GM20000 (cell line): Measurements from ENCODE around the gene UBTD1.

Experiments
- DNase-seq: peaks from one replicate; pipeline ENCODE4 v3.0.0; 2012; ENCODE audit warnings: low spot score
- TF ChIP-seq, protein P1 (sequence below): IDR thresholded peaks from 2 replicates; pipeline ENCODE4 v1.5.1; 2012; ENCODE audit warnings: mild to moderate bottlenecking, control low read depth; ENCODE audit errors: extremely low read depth, missing control alignments

Gene UBTD1

DNA sequence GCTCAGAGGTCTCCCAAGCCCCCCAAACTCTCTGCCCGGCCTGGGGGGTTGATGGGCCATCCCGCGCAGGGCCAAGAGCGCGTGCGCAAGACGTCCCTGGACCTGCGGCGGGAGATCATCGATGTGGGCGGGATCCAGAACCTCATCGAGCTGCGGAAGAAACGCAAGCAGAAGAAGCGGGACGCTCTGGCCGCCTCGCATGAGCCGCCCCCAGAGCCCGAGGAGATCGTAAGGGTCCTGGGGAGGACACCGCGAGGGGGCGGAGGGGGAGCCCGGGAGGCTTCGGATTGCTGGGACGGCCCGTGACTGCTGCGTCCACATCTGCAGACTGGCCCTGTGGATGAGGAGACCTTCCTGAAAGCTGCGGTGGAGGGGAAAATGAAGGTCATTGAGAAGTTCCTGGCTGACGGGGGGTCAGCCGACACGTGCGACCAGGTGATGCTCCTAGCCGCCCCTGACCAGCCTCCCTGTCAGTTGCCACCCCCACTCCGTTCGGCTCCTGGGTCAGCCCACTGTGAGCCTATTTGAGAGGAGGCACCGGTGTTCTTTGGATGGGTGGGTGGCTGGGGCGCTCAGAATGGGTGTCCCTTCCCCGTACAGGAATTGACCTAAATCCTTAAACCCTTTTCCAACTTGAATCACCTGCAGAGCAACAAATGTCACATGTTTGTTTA lies 79.6 kb downstream of the UBTD1 start:
- DNase-seq, result no peak
- TF ChIP-seq, protein P1, sequence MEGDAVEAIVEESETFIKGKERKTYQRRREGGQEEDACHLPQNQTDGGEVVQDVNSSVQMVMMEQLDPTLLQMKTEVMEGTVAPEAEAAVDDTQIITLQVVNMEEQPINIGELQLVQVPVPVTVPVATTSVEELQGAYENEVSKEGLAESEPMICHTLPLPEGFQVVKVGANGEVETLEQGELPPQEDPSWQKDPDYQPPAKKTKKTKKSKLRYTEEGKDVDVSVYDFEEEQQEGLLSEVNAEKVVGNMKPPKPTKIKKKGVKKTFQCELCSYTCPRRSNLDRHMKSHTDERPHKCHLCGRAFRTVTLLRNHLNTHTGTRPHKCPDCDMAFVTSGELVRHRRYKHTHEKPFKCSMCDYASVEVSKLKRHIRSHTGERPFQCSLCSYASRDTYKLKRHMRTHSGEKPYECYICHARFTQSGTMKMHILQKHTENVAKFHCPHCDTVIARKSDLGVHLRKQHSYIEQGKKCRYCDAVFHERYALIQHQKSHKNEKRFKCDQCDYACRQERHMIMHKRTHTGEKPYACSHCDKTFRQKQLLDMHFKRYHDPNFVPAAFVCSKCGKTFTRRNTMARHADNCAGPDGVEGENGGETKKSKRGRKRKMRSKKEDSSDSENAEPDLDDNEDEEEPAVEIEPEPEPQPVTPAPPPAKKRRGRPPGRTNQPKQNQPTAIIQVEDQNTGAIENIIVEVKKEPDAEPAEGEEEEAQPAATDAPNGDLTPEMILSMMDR, result no peak

DNA sequence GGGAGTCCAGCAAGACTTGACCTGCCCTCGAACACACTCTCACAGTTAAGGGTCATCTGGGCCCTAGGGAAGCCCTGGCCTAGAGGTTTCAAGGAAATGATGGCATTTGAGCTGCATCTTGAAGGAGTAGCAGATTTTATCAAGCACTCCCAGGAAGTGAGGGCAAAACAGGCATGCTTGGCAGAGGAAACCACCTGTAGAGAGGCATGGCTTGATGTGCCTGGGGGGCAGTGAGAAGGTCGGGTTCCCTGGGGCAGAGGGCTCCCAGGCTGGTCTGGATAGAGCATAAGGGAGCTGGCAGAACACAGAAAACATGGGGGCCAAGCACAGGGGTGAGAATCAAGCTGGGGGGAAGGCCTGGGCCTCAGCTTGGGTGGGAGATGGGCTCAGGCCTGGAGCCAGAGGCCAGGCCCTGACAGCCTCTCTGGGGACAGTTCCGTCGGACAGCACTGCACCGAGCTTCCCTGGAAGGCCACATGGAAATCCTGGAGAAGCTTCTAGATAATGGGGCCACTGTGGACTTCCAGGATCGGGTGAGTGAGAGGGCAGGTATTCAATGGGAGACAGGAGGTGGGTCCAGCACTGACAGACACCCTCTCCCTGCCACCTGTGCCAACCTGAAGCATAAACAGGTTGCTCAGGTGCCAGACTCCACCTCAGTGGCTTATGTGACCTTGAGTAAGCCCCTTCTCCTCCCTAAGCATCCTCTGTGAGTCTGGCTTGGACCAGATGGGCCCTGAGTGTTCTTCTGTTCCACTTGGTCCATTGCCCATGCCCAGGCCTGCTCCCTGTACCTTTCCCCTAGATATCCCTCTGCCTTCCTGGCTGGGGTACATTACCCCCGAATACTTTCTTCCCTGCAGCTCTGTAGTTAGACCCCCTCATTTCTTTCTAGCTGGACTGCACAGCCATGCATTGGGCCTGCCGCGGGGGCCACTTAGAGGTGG lies 82.0 kb downstream of the UBTD1 start:
- TF ChIP-seq, protein P1, result no peak
- DNase-seq, result no peak

DNA sequence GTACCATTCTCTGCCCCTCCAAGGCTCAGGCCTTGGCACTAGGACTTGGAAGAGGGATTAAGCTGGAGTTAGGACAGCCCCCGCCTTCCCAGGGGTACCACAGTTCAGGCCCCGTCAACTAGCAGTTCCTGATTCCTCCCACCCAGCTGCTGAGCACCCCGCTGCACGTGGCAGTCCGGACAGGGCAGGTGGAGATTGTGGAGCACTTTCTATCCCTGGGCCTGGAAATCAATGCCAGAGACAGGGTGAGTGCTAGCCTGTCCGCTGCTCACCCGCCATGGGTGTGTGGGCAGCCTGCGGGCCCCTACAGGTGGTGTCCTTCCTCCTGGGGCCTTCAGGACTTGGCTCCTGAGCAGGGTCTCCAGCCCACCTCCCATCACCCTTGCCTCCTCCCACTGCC lies 83.4 kb downstream of the UBTD1 start:
- DNase-seq, result no peak
- TF ChIP-seq, protein P1, result no peak

DNA sequence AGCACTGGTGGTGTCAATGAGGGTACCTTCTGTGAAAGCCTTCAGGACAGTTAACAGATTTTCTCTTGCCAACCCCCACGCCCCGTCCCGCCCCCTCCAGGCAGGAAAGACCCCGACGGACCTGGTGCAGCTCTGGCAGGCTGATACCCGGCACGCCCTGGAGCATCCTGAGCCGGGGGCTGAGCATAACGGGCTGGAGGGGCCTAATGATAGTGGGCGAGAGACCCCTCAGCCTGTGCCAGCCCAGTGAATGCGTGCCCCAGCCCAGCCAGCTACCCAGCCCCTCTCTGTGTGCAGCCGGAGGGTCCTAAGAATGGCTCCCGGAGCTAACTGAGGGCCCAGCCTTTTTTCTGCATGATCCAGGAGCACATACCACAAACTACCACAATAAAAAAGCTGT lies 84.8 kb downstream of the UBTD1 start:
- no peak for DNase-seq
- TF ChIP-seq, protein P1, result no peak

DNA sequence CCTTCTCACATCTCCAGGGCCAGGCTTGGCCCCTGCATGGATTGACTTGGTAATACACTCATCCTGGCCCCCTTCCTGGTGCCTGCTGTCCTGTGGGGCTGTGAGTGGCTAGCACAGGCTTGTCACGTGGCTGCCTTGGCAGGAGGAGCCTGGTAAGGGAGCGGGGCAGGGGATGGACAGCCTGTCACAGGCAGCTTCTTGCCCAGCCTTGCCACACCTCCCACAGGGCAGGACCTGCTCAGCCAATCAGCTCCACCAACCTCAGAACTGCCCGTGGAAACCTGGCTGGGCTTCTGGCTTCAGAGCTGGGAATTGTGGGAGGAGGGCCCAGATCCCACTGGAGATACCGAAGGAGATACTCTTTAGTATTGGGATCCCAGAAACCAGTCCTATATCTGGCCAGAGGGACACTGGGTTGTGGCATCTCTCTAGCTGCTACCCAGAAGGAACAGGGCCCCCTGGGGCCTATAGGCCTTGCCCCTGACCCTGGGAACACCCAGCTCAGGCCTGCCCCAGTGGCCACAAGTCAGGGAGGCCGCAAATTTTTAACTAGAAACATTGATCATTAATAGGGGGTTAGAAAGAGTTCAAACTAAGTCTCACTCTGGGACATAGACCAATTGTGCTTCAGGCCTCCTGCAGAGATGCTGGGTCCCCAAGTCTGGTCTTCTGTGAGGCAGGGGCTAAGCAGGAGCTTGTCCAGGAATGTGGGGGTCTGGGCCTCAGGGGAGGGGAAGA lies 85.5 kb downstream of the UBTD1 start, which contains the start of gene HOGA1:
TSS of gene HOGA1 (plus strand) at position 330 of the 738 bp plus-strand sequence. CDS start at position 645, 315 bp downstream.
- TF ChIP-seq, protein P1, result no peak

DNA sequence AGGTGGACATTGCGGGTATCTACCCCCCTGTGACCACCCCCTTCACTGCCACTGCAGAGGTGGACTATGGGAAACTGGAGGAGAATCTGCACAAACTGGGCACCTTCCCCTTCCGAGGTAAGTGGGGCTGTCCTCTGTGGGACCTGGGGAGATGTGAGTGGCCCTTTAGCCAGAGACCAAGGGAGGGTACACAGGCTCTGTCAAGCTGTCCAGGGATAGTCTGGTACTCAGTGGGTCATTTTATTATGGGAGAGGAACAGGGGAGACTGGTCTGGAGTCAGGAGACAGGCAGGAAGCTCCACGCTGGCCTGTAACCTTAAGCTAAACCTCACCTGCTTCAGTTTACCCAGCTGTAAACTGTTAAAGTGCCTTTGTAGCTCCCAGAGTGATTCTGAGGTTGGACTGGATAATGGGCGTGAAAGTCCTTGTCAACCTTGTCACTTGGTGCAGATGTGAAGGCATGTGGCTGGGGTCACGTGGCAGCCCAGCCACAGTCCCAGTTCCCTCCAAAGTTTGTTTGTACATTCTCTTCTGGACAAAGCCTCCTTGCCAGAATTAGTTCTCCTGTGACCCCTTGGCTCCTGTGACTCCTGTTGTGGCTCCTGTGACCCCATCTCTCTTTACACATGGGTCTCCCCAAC lies 86.2 kb downstream of the UBTD1 start:
- TF ChIP-seq, protein P1, result no peak

More for the DNA sequence above, 85.5 kb downstream of the UBTD1 start, which contains the start of gene HOGA1:
- no peak for DNase-seq

More for the DNA sequence above, 86.2 kb downstream of the UBTD1 start:
- no peak for DNase-seq
